Renal cortex interstitium (tissue), 11 donors: ENCODE data around the gene RHOBTB3. TPM values are rescaled to one million over a fixed set of nuclear protein-coding genes. Genes with fewer than 3 reads are reported as not detected.

Experiments used
- DNase-seq, 11 donors: peaks; one replicate each; pipeline ENCODE4 v3.0.0-alpha.2; 2013; ENCODE audit warnings: low read depth in 9 of 11, low spot score in 4 of 11; ENCODE audit errors: extremely low read depth in 1 of 11
- polyA plus RNA-seq, 3 donors: library from polyadenylated mRNA; unstranded; fragments of 120-200 nt; gene quantifications; one replicate each; pipeline ENCODE4 v1.2.1, GENCODE V29; 2013; ENCODE audit not compliant: insufficient read length in 3 of 3

The RHOBTB3 gene
- polyA plus RNA-seq, 3 donors: 75.0 to 86.6 (median 81.5) TPM

DNA sequence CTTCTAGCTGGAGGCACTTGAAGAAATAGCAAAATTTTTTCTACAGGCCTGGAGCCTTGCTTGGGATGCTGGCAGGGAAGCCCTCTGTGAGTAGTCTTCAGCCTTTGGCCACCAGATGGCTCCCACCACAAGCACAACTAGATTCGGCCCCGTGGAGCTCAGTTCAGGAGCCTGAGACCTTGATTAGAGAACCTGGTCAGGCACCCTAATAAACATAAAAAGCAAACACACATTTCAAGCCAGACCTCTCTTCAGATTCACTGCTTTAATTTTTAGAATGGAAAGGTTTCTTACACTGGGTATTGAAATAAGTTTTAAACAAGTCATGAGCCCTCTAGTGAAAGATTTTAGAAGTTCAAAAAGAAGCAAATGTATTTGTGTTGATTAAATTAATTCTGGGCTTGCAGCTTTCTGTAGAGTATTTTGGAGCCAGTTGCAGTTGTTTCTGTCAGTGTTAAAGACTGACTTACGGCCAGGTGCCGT, 50.0 kb downstream of the RHOBTB3 start:
- DNase-seq: peak in 10 of 11 donors; percentile 54 to 74 (median 68)

DNA sequence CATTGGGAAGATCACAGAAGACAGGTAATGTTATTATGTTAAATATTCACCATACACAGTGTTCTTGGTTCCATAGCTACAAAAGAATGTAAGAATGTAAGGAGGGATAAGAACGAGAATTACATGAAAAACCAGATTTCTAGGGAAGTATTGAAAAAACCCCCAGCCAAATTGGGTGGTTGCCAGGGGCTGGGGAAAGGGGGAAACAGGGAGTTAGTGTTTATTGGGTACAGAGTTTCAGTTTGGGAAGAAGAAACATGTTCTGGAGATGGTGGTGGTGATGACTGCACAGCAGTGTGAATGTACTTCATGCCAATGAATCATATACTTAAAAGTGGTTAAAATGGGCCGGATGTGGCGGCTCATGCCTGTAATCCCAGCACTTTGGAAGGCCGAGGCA, 51.0 kb downstream of the RHOBTB3 start:
- DNase-seq: no peak

DNA sequence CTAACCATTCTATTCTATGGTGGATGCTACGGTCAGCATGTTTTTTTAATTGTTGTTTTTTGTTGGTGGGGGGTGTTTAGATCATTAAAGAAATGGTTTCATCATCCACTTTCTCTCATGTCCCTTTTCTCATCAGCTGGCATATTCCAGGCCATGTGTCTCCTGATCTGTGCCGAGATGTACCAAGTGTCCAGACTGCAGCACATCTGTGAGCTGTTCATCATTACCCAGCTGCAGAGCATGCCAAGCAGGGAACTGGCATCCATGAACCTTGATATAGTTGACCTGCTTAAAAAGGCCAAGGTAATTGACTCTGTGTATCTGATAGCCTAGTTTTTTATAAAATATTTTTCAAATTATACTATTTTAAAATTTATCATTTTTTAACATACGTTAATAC, 52.5 kb downstream of the RHOBTB3 start:
- DNase-seq: no peak

DNA sequence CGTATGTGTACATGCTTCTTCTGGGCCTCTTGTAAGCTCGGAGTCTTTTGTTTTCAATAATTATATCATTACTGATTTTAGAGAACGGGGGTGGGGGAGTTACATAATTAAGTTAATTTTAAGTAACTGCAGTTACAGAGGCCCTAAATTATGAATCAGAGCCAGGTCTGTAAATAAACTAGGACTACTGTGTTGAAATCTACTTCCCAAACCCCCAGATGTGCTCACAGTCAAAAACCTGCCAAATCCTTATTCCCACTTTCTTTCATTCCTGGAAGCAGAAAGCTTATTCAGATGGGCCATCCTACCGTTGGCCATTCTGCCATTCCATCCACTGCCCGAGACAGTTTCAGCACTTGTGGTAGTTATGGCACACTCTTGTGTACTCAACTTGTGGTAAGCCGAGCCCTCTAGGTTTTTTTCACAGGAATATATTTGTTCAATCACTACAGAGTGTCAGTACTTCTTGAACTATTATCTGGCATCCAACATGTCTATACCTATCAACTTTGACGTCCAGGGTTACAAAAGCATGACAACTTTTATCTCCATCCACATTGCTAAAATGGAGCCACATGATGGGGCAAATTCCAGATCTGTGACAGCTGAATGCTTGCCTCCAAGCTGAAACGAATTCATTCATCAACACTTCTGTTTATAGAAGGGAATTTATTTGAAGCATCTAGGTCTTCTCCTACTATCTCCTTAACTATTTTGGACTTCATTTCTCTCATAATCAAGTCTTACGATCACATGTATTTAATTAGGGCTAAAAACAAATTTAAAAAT, 53.6 kb downstream of the RHOBTB3 start:
- DNase-seq: no peak

DNA sequence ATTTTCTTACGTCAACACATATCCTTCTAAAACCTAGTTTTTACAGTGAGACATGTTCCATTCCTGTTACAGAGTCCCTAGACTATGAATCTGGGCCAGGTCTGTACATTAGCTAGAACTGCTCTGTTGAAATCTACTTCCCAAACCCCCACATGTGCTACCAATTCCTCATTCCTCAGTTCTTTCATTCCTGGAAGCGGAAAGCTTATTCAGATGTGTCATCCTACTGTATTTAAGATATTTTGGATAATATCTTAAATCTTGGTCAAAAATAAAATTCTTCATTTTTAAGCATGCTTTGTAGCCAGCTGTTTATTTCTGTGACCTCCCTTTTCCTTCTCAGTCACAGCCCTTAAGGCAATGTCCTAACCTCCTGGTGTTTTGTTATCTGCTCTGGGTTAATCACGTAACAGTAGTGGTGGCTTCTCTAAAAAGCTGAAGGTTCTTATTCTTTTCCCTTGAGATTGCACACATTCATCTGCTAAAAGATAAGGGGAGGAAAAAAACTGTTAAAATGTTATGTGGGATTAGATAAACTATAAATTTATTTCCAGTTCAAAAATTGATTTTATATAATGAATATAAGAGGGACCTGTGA, 55.8 kb downstream of the RHOBTB3 start:
- no peak for DNase-seq

DNA sequence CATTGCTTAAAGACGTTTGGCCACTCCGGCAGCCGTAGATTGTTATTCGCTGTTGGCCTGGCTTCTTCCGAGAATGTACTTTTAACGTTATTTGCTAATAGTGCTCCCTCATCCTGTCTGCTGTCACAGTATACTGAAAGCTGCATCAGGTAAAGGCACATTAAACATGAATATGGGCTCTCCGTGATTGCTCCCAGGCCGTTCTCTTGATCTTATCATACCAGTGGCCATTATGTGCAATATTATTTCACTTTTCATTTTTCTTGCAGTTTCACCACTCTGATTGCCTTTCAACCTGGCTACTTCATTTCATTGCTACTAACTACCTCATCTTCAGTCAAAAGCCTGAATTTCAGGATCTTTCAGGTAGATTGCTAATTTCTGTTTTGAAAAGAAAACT, 57.4 kb downstream of the RHOBTB3 start:
- no peak for DNase-seq

DNA sequence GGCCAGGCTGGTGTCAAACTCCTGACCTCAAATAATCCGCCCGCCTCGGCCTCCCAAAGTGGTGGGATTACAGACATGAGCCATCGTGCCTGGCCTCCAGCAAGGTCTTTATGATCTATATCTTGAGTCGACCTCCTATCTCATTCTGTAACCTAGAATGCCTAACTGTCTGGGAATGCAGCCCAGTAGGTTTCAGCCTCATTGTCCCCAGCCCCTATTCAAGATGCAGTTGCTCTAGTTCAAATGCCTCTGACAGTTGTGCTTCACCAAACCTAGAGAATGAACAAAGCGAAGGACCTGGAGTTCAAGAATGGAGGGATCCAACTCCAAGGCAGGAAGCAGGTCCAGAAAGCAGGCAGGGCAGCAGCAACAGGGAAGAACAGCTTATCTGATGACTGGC, 60.6 kb downstream of the RHOBTB3 start:
- DNase-seq: no peak

DNA sequence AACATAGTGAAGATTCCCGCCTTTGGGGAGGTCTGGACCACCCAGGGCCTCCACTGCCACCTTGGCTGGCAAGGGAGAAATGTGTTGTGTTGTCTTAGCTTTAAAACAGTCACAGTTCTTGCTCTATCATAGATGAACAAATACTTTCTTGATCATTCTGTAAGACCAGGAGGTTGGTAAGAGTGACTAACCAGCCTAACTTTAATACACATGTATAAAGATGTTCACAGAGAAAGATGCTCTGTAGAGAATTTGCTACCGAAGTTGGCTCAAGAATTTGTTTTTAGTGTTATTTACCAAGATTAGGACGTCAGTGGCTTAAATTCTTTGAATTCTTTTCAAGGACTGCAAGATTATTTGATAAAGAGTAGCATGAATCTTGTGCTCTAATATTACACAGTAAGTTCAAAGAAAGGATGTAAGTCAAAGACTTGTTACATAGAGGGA, 63.0 kb downstream of the RHOBTB3 start:
- DNase-seq: no peak

DNA sequence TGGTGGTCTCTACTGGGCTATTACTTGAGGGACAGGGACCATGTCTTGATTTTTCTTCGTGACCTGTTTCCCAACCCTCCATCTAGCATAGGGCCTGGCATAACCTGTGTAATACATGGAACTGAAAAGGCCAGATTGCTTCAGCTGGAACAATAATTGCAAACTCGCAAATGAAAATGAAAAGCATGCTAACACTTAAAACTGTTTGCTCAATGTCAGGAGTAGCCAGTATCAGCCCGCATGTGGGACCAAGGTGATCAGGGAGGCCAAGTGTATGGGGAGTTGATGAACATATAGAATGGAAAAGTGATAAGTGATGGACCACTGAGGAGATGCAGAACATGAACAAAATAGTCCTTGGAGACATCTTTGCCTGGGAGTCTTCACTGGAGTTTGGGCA, 66.2 kb downstream of the RHOBTB3 start:
- no peak for DNase-seq

DNA sequence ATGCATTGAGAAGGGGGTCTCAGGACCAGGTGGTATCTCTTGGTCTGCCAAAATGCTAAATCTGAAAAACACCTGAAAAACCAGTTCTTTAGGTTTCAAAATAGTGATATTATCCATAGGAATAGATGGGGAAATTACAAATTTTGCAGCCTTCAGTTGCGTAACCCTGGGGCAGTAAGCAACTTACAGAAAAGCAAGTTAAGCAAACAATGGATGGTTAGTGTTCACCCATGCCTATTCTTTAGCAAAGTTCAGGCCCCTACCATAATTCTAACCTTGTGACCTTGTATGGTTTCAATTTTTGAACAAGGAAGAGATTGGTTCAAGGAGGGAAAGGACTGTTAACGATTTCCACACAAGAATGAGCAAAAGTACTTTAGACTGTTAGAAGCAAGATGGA, 66.9 kb downstream of the RHOBTB3 start:
- no peak for DNase-seq

DNA sequence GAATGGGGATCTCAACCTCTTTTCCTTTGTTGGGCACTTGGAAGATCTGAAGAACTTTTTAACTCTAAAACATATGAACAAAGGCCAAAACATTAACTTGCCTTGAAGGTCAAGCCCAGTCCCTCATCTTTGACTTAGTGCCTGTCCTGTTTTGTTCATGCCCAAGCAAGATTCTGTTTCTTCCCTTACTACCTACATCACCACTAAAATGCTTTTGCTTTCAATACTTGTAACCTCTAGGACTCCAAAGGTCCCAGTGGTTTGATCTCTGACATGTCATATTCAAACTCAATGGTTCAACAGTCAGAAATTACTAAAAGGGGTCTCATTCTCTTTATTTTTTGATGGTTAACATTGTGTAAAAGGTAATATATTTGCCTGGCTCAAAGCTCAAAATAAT, 67.4 kb downstream of the RHOBTB3 start:
- no peak for DNase-seq

DNA sequence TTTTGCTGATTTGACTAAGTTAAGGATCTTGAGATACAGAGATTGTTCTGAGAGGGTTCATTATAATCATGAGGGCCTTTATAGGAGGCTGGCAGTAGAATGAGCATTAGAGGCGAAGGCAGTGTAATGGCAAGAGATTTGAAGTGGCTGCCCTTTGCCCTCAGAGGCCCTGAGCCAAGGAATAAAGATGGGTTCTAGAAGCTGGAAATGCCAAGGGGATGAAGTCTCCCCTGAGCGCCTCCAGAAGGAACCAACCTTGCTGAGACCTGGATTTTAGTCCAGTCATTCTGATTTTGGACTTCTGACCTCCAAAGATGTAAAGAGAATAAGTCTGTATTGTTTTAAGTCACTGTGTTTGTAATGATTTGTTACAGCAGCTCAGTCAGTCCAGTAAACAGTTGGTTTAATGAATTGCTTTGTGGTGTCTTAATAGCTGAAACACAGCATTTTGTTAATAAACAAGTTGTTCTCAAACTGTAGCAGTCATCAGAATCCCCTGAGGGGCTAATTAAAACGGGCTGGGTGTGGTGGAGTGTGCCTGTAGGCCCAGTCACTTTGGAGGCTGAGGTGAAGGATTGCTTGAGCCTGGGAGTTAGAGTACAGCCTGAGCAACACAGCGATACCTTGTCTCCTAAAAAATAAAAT, 68.2 kb downstream of the RHOBTB3 start:
- DNase-seq: no peak

DNA sequence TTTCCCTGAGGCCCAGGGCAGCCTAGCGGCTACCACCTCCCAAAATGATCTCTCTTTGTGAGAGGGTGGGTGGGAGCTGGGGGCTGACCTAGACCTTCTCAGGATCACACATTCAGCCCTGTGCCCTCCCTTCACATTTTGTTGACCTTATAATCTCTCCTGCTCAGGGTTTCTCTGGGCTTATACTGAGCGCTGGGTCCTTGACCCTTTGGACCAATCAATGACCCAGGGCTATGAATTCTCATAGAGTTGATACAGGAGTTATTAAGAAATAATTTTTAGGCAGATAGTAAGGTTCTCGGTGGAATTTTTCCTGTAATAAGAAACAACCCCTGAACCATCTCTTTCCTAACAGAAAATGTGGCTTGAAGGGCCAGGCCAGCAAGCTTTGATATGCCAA, 69.4 kb downstream of the RHOBTB3 start:
- DNase-seq: no peak

DNA sequence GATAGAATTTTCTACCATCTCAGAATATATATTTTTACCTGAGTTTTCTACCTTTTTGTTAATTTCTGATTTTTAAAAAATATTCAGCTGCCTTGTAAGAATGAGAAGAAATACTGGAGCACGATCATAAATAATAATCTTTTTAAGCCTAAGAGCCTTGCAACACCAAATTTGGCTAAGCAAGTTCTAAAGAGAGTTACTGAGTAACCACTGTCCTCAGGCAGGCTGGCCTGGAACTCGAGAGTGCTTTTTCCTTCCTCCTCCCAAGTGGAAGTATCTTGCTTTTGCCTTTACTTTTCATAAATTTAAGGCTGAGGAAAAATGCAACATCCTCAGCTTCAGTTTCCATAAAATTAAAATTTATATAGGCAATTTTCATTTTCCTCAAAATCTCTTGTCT, 70.4 kb downstream of the RHOBTB3 start:
- DNase-seq: no peak

DNA sequence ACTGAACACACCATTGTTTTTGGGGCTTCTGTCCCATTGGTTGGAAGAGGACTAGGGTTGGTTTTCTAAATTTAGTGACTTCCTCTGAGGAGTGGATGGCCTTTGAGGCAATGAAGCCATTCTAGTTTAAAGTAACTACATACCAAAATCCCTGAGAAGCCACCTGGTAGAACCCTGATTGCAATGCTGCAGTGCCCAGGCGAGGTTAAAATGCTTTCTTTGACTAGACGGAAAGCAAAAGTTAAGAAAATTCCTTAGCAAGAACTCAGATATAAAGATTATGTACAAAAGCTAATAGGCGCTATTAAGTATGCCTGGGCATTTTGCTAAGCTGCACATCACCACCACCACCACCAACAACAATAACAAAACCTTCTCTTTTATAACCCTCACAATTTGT, 70.8 kb downstream of the RHOBTB3 start:
- no peak for DNase-seq

DNA sequence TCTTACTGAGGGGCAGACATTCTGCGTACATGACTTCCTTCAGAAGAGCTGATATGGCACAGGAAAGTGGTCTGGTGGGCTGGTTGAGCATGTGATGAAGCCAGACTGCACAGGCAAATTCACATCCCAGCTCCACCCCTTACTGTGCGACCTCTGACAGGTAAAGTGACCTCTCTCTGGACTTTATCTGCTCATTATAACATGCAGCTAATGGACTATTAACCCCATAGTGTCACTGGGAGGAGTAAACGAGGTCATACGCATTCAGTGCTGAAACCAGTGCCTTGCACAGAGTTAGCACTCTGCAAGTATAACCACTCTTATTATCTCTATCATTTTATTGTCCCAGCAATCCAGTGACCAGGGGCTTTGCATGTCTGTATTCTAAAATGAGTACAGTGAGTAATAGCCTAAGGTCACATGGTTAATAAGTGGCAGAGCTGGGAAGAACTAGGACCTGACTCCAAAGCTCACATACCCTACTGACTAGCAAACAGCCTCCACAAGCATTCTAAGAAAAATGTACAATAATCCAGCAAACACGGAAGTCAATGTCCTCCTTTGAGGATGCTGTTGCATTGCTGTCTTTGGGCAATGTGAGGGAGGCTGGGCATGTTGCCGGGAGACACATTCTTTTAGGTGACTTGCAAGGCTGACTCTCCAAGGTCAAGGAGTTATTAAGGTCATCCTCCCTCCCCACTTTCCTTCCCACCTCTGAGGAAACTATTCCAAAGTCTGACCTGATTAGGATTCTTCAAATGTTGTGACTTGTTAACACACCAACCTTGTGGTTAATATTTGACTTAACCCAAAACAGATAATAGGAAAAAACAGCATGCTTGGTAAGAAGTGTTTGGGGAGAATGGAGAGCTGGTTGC, 72.4 kb downstream of the RHOBTB3 start:
- DNase-seq: peak in 3 of 11 donors; percentile 31 to 76 (median 43)

DNA sequence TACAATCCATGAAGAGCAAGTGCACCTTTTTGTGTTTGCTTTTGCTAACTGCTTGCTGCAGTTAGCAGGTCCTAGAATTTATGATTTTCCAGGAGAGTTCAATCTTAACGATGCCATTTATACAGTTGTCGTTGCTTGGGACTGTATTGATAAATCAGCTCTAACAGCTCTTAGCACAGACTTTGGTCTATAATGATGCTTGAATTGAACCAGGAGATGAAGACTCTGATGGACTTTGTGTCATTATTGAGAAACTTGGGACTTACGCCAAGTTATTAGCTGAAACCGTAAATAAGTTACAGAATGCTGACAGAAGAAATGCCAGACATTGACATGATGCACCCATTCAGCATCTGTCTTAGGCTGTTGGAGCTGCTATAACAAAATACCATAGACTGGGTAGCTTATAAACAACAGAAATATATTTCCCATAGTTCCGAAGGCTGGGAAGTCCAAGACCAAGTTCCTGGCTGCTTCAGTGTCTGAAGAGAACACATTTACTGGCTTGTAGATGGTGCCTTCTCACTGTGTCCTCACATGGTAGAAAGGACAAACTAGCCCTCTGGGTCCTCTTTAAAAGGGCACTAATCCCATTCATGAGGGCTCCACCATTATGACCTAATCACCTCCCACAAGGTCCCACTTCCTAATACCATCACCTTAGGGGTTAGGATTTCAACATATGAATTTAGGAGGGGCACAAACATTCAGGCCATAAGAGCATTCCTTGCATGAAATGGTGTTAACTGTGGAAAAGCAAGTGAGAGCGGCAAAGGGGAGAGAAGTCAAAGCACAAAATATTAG, 73.8 kb downstream of the RHOBTB3 start:
- no peak for DNase-seq

DNA sequence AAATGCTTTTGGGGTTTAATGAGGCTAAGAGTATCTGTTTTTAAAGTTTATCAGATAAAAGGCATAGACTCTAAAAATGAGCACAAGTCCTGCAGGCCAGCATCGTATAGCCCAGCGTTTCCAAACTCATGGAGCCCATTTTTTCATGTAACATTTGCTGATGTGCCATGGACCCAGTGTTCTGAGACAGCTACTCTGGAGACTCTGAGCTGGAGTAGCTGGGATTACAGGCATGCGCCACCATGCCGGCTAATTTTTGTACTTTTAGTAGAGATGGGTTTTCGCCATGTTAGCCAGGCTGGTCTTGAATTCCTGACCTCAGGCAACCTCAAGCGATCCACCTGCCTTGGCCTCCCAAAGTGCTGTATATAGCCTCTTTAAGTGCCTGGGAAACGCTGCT, 75.6 kb downstream of the RHOBTB3 start:
- DNase-seq: no peak
